ENCODE data around the gene SDK2.
A peak's percentile ranks its signal among the peaks of the same experiment; 100 is the strongest.
"Not testable (repeated sequence)": the region's sequence is repeated elsewhere in the genome, so short reads cannot be mapped to it uniquely, and the experiment has no call there.

The SDK2 gene

DNA sequence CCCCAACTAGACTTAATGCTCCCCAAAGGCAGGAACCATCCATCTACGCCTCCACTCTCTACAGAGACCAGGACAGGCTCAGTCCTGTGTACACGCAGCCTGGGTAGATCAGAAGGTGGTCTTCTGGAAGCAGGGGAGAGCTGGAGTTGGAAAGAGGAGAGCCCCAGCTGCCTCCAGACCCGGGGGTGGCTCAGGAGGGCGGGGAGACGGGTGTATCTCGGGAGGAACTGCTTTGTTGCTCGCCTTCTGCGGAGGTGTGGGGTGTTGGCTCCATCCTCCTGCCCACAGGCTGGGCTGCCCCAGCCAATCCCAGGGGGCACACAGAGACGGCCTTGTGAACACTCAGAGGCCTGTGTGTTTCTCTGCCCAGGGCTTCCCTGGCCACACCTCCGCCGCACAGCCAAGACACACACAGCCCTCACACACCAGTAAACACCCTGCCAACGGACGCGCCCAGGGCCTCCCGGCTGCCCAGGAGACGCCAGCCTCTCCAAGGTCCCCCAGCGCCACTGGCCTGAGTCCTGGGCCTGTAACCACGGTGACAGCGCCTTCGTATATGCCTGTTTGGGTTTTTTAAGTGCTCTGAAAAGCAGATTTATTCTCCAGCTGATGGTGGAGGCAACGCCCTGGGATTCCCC lies 189.1 kb downstream of the SDK2 start:
- no peak for DNase-seq (ENCODE audit: low read depth in 2 of 2)

DNA sequence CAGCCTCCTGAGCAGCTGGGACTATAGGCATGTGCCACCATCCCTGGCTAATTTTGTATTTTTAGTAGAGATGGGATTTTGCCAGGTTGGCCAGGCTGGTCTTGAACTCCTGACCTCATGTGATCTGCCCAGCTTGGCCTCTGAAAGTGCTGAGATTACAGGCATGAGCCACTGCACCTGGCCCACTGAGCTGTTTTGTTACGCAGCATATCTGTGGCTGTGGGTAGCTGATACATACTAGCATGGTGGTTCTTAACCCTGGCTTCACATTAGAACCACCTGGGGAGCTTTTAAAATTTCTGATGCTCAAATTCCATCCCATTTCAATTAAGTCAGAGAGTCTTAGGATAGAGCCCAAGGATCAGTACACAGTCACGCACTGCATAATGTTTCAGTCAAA lies 190.8 kb downstream of the SDK2 start:
- DNase-seq (ENCODE audit: low read depth in 2 of 2) = not testable (repeated sequence)

DNA sequence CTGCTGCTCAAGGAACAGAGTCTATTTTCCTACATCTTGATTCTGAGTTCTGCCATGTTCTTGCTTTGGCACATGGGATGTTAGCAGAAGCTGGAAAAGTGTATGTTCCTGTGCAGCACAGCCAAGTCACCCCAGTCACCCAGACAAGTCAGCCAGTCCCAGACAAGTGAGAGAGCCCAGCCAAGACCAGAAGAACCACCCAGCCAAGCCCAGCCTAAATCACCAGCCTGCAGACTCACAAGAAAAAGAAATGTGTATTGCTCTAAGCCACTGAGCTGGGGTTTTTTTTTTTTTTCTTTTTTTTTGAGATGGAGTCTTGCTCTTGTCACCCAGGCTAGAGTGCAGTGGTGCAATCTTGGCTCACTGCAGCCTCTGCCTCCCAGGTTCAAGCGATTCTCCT lies 191.2 kb downstream of the SDK2 start:
- DNase-seq (ENCODE audit: low read depth in 2 of 2) = no peak

DNA sequence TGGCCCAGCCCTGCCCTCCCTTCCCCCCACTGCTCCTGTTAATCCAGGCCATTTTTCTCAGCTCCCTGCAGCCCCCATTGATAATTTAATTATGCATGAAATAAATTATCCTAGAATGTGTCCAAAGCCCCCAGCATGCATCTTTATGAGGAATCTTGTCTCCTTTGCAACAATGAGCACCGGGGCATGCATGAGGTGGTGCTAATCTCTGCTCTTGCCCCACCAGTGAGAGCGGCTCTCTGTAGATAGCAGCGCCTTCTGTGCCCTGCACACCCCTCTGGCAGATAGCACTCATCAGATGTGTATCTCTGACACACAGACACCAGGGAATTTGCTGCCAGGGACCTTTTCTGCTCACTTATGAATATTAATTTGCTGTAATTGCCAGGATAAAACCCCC lies 192.2 kb downstream of the SDK2 start:
- no peak for DNase-seq (ENCODE audit: low read depth in 2 of 2)

DNA sequence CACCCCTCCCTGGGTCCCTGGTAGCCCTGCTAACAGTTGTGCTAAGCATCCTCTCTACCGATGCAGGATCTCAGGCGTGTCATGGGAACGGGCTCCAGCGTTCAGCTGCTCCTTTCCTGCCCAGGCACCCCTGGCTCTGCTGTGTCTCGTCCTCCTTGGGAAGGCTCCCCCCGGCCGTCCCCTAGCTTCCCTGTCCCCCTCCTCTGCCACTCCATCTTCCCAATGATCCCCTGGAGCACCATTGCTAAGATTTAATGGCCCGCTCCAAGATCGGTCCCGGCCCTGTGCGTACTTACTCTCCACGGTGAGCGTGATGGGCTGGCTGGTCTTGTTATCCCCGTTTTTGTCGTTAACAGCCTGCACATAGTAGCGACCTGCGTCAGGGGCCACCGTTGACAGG lies 196.9 kb downstream of the SDK2 start:
- no peak for DNase-seq (ENCODE audit: low read depth in 2 of 2)

DNA sequence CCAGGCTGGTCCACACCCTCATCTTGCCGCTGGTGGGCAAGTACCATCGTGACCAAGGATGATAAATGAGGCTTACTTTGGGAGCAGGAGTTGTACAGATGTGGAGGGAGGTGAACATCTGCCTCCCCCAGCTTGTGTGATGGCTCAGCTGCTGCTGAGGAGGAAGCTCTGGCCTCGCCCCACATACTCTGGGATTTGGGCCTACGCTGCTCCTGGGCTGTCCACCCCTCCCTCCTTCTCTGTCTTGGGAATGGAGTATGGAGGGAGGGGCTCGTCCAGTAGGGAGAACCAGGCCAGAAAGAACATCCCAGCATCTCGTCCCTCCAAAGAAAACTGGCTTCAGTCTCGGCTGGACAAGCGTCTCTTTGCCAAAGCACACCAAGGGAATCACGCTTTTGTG lies 197.6 kb downstream of the SDK2 start:
- no peak for DNase-seq (ENCODE audit: low read depth in 2 of 2)

DNA sequence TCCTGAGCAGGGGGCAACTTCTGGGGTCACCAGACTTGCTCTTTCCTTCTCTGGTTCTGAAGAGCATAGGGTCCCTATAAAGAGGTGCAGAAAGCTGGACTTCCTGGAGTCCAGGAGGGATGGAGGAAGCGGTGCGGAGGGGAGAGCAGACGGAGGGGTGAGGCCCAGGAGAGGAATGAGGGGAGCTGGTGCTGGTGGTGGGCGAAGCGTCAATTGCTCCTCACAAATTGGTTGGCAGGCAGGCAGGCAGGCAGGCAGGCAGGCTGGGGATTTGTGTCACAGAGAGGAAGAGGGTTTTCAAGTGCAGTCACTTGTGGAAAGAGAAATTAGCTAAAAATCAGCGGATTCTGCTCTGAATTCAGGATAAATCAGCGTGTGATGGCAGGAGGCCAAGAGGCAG lies 198.8 kb downstream of the SDK2 start:
- no peak for DNase-seq (ENCODE audit: low read depth in 2 of 2)

DNA sequence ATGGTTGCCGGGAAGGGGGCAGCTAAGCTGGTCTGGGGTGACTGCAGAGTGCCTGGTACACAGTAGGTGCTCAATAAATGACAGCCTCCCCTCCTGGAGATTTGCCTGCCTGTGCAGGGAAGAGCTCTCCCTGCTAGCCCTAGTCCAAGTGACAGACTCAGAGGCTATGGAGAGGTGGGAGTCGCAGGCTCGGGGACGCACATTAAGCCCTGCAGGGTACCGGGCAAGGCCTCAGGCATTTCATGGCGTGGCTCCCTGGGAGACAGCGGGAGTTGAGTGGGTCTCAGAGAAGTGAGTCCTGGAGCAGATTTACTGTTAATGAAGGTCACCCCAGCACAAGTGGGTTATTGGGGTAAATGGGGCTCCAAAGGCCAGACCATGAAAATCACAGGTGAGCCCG lies 200.2 kb downstream of the SDK2 start:
- no peak for DNase-seq (ENCODE audit: low read depth in 2 of 2)

DNA sequence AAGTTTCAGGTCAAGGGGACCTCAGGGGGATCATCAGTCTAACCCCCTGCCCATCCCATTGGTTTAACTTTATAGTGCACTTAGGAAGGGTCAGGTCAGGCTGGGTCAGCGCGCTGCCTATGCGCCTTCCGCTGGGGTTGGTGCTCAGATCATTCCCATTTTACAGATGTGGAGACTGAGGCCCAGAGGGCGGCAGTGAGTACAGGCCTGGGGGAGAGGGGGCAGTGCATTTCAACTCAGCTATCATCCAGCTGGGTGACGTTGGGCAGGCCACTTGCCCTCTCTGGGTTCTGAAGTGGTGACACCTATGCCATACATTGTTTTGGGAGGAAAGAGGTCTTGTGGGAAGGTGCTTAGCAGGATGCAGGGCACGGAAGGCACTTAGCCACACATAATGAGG lies 204.6 kb downstream of the SDK2 start:
- no peak for DNase-seq (ENCODE audit: low read depth in 2 of 2)

DNA sequence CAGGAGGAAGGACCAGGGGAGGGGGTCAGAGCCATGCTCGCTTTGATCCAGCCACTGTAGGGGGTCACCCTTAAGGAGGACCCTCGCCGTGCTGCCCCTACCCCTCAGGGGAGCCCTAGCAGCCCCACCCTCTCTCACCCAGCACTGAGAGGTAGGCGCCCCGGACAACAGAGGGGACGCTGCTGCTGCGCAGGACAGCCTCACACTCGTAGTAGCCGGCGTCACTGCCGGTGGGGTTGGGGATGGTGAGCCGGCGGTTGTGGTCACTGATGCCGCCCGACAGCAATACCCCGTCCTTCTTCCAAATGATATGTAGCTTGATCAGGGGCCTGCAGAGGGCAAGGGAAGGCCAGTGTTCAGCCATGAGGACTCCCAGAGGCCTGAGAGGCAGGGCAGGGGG lies 206.4 kb downstream of the SDK2 start:
- DNase-seq (ENCODE audit: low read depth in 2 of 2) = no peak

DNA sequence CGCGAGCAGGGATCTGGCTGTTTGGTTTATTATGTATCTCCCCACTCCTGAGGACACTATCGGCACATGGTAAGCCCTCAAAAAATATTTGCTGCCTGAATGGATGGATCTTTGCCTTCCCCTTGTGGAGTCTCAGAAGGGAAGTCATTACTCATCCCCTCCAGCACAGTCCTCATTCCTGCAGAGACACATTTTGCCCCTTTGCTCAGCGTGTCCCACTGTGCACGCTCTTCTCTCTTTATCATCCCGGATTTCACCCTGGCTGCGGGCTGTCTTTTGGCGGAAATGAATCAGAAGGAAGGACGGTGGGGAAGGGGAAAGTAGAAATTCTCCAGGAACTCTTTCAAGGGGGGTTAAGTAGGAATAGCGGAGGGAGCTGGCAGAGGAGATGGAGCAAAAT lies 207.3 kb downstream of the SDK2 start:
- DNase-seq (ENCODE audit: low read depth in 2 of 2) = no peak

DNA sequence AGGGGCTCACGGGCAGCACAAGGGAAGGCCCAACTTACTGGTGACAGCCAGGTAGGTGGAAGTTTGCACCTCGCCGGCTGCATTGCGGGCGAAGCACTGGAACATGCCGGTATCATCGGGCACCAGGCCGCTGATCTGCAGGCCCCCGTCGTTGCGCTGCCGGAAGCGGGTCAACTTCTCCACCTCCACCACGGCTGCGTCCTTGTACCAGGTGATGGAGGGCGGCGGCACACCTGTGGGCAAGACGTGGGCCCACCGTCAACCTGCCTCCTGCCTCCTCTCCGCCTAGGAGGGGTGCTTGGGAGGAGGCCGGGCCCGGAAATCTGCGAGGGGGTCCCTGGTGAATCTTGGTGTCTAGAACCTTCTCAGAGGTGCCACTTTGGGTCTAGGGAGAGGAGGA lies 208.8 kb downstream of the SDK2 start:
- DNase-seq (ENCODE audit: low read depth in 2 of 2) = no peak

DNA sequence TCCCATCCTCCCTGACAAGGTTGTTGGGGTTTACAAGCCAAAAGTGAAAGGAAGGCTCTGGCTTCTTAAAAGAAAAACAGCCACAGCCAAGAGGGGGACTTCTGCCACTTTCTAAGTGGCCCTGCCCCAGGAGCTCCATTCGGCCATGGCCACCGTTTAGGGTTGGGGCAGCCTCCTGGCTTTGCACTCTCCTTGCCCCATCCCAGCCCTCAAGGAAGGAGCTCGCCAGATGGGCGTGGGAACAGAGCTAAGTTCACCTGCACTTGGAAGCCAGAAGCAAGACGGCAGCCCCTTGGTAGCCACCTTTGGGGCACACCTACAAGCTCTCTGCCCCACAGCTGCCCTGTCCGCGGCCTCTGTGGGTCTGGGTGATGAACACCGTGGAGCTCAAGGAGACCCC lies 210.1 kb downstream of the SDK2 start:
- no peak for DNase-seq (ENCODE audit: low read depth in 2 of 2)

DNA sequence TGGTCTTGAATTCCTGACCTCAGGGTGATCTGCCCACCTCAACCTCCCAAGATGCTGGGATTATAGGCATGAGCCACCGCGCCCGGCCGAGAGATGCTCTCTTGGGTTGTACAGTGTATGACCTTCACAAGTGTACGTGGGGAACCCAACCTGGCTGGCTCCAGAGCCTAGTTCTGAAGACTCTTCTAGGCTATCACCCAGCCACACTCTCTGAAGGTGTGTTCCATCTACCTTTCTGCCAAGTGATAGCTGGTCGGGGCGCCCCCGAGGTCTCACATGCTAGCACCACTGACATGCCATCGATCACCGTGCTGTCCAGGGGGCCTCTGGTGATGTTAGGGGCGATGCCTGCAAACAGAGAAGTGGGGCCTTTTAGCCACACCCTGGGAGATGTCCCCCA lies 210.7 kb downstream of the SDK2 start:
- no peak for DNase-seq (ENCODE audit: low read depth in 2 of 2)

DNA sequence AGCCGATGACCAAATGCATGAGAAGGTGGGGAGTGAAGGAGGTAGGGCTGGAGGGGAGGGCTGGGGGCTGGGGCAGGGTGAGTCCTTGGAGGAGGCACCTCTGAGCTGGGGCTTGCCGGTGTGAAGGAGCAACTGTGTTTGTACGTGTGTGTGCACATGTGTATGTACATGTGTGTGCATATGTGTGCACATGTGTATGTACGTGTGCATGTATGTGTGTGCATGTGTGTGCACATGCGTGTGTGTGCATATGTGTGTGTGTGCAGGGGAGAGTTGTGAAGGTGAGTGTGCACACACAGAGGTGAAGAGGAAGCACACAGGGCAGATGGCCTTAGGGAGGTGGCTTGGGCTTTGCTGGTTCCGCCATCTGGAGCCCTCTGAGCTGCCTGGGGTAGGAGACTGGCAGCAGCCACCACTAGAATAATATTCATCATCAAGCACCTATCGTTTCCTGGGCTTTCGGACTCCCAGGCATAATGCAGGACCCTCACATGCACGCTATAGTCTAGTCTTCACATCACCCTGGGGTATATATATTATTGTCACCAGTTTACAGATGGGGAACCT lies 211.5 kb downstream of the SDK2 start:
- DNase-seq (ENCODE audit: low read depth in 2 of 2) = no peak

DNA sequence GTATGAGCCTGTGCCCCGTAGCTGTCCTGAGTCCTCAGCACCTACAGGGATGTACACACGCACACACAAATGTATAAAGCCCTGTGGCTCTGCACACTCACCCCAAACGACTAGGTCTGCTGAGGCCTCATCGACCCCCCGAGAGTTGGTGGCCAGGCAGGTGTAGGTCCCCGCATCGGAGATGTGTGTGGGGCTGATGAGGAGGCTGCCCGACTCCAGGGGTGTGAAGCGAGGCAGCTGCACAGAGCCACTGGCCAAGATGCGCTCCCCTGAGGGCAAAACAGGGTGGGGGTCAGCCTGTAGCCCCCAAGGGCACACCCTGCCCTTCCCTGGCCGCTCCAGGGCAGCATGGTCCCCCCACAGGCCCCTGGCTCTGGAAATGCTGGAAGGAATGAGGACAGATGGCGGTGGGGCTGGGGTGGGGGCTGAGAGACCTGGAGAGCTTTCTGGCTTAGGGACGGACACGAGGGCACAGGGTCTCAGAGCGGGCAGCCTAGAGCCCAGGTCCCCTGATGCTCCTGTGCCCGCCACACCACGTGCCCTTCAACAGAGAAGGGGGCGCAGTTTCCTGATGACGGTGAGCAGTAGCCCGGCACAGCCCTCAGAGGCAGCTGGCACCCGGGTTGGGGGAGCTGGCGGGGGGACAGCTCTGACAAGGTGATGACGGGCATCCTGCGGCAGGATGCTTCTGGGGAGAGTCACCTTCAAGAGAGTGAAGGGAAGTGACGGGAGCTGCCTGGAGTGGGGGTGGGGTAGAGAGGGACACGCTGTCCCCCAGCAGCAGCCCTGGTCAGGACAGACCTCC lies 212.6 kb downstream of the SDK2 start:
- no peak for DNase-seq (ENCODE audit: low read depth in 2 of 2)

DNA sequence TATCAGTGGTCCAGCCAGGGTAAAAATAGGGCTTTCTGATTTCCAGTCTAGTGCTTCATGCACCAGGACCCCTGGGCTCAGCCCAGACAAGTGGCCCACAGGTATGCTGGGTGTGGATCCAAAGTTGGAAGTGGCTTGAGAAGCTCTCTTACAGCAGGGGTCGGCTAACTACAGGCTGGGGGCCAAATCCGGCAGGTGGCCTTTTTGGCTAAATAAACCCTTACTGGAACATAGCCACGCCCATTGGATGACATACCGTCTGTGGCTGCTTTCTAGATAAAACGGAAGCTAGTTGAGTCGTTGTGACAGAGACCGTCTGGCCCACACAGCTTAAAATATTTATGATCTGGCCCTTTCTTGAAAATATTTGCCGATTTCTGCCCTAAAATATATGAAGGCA lies 213.4 kb downstream of the SDK2 start:
- no peak for DNase-seq (ENCODE audit: low read depth in 2 of 2)

DNA sequence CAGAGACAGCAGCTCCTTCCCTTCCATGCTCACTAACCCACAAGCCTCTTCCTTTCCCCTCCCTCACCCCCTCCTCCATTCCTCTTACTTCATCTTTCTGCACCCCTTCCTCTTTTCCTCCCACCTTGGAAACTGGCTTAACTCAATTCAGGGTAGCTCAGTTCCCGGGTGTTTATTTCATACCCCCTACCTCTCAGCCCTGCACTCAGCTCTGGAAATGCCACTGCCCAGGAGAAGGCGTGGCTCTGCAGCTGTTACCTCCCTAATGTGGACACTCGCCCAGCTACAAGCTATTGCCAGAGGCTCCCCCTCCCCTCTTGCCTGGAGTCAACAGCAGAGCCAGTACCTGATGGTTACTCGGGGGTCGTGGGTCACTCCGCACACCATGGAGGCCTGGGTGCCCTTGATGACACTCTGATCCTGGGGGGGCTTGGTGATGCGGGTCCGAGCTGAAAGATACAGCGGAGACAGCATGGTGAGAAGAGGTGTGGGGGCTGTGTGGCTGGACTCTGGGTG lies 214.0 kb downstream of the SDK2 start:
- DNase-seq (ENCODE audit: low read depth in 2 of 2) = no peak

DNA sequence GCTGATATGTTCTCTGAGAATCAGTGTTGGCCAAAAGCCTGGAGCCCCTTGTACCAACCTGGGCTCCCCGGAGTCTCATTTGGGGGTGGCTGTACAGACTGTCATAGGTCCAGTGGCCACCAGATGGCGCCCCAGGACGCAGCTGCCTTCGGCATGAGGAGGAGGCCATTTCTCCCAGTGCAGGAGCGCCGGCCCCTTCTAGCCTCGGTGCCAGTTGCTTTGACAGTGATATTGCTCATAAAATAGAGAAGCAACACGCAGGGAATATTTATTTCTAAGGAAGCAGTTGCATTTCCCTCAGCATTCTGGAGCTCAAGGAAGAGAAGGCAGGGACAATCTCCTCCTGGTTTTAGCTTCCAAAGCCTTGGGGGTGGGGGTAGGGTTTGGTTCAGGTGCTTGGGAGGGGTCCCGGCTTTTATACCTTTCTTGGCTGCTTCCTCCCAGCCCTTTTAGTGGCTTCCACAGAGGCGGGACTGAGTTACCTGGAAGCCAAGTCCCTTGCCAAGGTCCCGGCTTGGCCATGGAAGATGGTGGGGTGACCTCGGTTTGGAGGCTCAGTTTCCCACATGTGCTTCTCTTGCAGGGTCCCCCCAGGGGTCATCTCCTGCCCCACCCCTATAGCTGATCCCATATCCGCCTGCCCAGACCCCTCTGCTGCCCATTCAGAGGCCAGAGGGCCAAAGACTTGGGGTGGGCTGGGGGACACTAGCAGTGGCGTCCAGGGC lies 214.6 kb downstream of the SDK2 start:
- peak; percentile 87 to 90 for DNase-seq (ENCODE audit: low read depth in 2 of 2)

DNA sequence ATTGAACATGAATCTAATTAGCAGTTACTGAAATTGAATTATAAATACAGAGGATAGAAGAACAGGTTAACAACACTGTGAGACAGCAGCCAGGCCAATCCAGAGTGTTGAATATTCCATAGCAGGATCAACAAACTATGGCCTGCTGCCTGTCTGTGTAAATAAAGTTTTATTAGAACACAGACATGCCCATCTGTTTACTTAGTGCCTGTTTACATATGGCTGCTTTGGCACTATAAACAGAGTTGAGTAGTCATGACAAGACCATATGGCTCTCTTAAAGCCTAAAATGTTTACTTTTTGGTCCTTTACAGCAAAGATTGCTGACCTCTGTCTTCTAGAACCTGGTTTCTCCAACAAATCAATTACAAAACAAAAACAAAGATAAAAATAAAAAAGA lies 217.0 kb downstream of the SDK2 start:
- DNase-seq (ENCODE audit: low read depth in 2 of 2) = no peak

DNA sequence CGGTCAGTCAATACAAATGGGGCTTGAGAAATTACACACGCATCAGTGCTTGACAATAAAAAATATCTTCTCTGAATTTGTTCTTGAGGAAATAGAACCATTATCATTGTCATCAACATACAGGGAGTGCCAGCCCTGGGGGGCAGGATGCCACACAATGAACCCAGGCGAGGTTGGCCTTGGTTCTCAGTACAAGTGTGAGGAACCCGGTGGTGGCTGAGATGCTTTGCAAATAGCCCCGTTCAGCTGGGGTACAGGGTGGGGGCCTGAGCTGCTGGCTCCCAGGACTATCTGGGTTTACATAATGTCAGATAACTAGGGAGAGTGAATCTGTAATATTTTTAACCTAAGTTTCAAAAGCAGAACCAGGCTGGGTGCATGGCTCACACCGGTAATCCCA lies 219.7 kb downstream of the SDK2 start:
- DNase-seq (ENCODE audit: low read depth in 2 of 2) = no peak

DNA sequence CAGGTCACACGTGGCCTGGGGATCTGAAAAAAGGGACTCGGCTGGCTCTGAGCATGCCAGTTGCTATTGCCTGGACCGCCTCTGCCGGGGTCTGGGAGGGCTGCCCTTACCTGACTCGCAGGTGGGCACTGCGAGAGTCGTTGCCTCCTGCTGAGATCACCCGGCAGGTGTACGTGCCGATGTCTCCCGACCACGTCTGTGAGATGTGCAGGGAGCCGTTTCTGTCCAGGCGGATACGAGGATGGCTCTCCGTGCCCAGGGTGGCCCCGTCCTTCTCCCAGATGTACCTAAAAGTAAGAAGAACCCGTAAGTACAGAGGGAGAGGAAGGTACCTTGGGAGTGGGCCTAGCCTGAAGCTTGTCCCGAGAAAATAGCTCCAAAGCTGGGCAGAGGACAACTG lies 220.4 kb downstream of the SDK2 start:
- no peak for DNase-seq (ENCODE audit: low read depth in 2 of 2)

All from stimulated activated CD4-positive, alpha-beta T cell treated with anti-CD3 and anti-CD28 coated beads, Interleukin-1b, Interleukin-23, amount 100 ng/mL, for 4 hours (primary cell).